Endometrium (tissue), 2 donors: ENCODE measurements around the gene ZSCAN5B.

Experiments
- FAIRE-seq: peaks from 2 replicates; lab custom pipeline; 2012; peaks lifted over from hg19 to GRCh38; lab: Jason Lieb, UNC
- donor health status: control.
- donor health status: control.

Gene ZSCAN5B

GRCh38 chr19:56144831-56145230 is 52.8 kb downstream of the ZSCAN5B start:
- no peak for FAIRE-seq

- no peak for FAIRE-seq
Measured at GRCh38 chr19:56144376-56144775, 53.2 kb downstream of the ZSCAN5B start.

GRCh38 chr19:56142897-56143434 is 54.6 kb downstream of the ZSCAN5B start:
- no peak for FAIRE-seq

GRCh38 chr19:56142087-56142787 is 55.3 kb downstream of the ZSCAN5B start:
- no peak for FAIRE-seq

GRCh38 chr19:56141417-56141993 is 56.1 kb downstream of the ZSCAN5B start:
- FAIRE-seq, result no peak

GRCh38 chr19:56140583-56141416 is 56.8 kb downstream of the ZSCAN5B start, which contains the start of gene ZNF444:
ZNF444 (plus strand) TSS chr19:56141287; CDS start chr19:56146912, 5,625 bp downstream.
- peak; percentile 99 for FAIRE-seq

GRCh38 chr19:56139847-56140582 is 57.6 kb downstream of the ZSCAN5B start:
- no peak for FAIRE-seq
